GM23338 (cell line): ENCODE results near the gene TCF7L1. TPM values are rescaled to one million over a fixed set of nuclear protein-coding genes. Genes with fewer than 3 reads are reported as not detected.
A peak's percentile ranks its signal among the peaks of the same experiment; 100 is the strongest.

Experiments used
- ATAC-seq: fragments of 200-7000 bp; cut with Tn5 transposase; 3 replicates; pipeline ENCODE4 v1.9.1; 2020
- DNase-seq: peaks from one replicate; pipeline ENCODE4 v3.0.0-alpha.2; 2015; ENCODE audit warnings: low spot score
- H2AFZ ChIP-seq: fragments of 200-600 bp; sonication (generic); 2 replicates; pipeline ENCODE4 v1.8.0; 2016; ENCODE audit warnings: antibody characterized with exemption, mild to moderate bottlenecking, moderate library complexity
- H3F3A ChIP-seq: fragments of 200-600 bp; sonication (generic); replicated peaks from 2 replicates; pipeline ENCODE4 v1.8.0; 2017; ENCODE audit warnings: antibody characterized with exemption, mixed run types, low read depth
- H3K27ac ChIP-seq: fragments of 200-600 bp; sonication (generic); 2 replicates; pipeline ENCODE4 v1.6.1; 2016; ENCODE audit warnings: low read depth
- H3K27me3 ChIP-seq: fragments of 200-600 bp; sonication (generic); 2 replicates; pipeline ENCODE4 v1.8.0; 2016; ENCODE audit warnings: mild to moderate bottlenecking, mixed run types, moderate library complexity; ENCODE audit not compliant: insufficient read depth
- H3K36me3 ChIP-seq: fragments of 200-600 bp; sonication (generic); 2 replicates; pipeline ENCODE4 v1.8.0; 2016; ENCODE audit warnings: mild to moderate bottlenecking; ENCODE audit not compliant: insufficient read depth
- H3K4me1 ChIP-seq: fragments of 200-600 bp; sonication (generic); 2 replicates; pipeline ENCODE4 v1.8.0; 2016; ENCODE audit warnings: mild to moderate bottlenecking, moderate library complexity; ENCODE audit not compliant: insufficient read depth
- H3K4me2 ChIP-seq: fragments of 200-600 bp; sonication (generic); 2 replicates; pipeline ENCODE4 v1.7.1; 2017; ENCODE audit warnings: mixed run types
- H3K4me3 ChIP-seq: fragments of 200-600 bp; sonication (generic); 2 replicates; pipeline ENCODE4 v1.6.1; 2016; ENCODE audit warnings: mixed run types
- H3K79me2 ChIP-seq: fragments of 200-600 bp; sonication (generic); replicated peaks from 2 replicates; pipeline ENCODE4 v1.8.0; 2017; ENCODE audit warnings: mild to moderate bottlenecking; ENCODE audit not compliant: insufficient read depth
- H3K9me2 ChIP-seq: fragments of 200-600 bp; sonication (generic); 2 replicates; pipeline ENCODE4 v1.8.0; 2017; ENCODE audit not compliant: insufficient read depth
- H4K20me1 ChIP-seq: fragments of 200-600 bp; sonication (generic); replicated peaks from 2 replicates; pipeline ENCODE4 v1.8.0; 2017; ENCODE audit warnings: mild to moderate bottlenecking; ENCODE audit not compliant: insufficient read depth
- H3K27ac Mint-ChIP-seq: 2 replicates; pipeline ENCODE4 v1.8.0; 2020; ENCODE audit warnings: inconsistent platforms, mild to moderate bottlenecking, moderate library complexity, mixed read lengths
- H3K27me3 Mint-ChIP-seq: 3 replicates; pipeline ENCODE4 v1.8.0; 2022; ENCODE audit warnings: low read depth, mild to moderate bottlenecking, moderate library complexity, mixed read lengths, inconsistent platforms; ENCODE audit not compliant: insufficient read depth, poor library complexity
- H3K36me3 Mint-ChIP-seq: 3 replicates; pipeline ENCODE4 v1.8.0; 2021; ENCODE audit warnings: low read depth, mild to moderate bottlenecking, inconsistent platforms, moderate library complexity, mixed read lengths
- H3K4me1 Mint-ChIP-seq: 3 replicates; pipeline ENCODE4 v1.8.0; 2020; ENCODE audit warnings: mild to moderate bottlenecking, inconsistent platforms, mixed read lengths
- H3K4me3 Mint-ChIP-seq: 3 replicates; pipeline ENCODE4 v1.8.0; 2021; ENCODE audit warnings: moderate library complexity, mild to moderate bottlenecking, inconsistent platforms, mixed read lengths
- H3K9me3 Mint-ChIP-seq: 3 replicates; pipeline ENCODE4 v1.8.0; 2020; ENCODE audit warnings: moderate library complexity, mild to moderate bottlenecking, inconsistent platforms, mixed read lengths
- CREB1 ChIP-seq: fragments of 250-450 bp; sonication (Bioruptor Pico); IDR thresholded peaks from 2 replicates; pipeline ENCODE4 v1.5.0; 2020; ENCODE audit warnings: low read depth, mild to moderate bottlenecking, moderate library complexity
- CTCF ChIP-seq, 2 experiments: fragments of 200-600 bp in 1 of 2; sonication (generic) in 1 of 2; conservative IDR thresholded peaks; 2 replicates each; pipeline versions ENCODE4 v1.5.1 to v1.6.1; 2016 to 2017; ENCODE audit warnings: antibody characterized with exemption in 2 of 2, low read depth in 2 of 2, mild to moderate bottlenecking in 2 of 2, moderate library complexity in 1 of 2
- EZH2 ChIP-seq: fragments of 200-600 bp; sonication (generic); IDR thresholded peaks from one replicate; pipeline ENCODE4 v1.8.0; 2017; ENCODE audit warnings: antibody characterized with exemption, mild to moderate bottlenecking, low read depth; ENCODE audit not compliant: unreplicated experiment
- JUNB ChIP-seq: IDR thresholded peaks from one replicate; pipeline ENCODE4 v1.6.1; 2016; ENCODE audit warnings: antibody characterized with exemption; ENCODE audit not compliant: unreplicated experiment
- POLR2AphosphoS5 ChIP-seq: IDR thresholded peaks from 2 replicates; pipeline ENCODE4 v1.6.1; 2016; ENCODE audit warnings: antibody characterized with exemption, low read depth
- REST ChIP-seq: IDR thresholded peaks from one replicate; pipeline ENCODE4 v1.6.1; 2018; ENCODE audit warnings: antibody characterized with exemption; ENCODE audit not compliant: unreplicated experiment
- STAT1 ChIP-seq: IDR thresholded peaks from one replicate; pipeline ENCODE4 v1.6.1; 2016; ENCODE audit warnings: antibody characterized with exemption; ENCODE audit not compliant: unreplicated experiment
- ZNF462 ChIP-seq: fragments of 250-450 bp; sonication (Bioruptor Pico); IDR thresholded peaks from 2 replicates; pipeline ENCODE4 v1.5.0; 2020; ENCODE audit warnings: mild to moderate bottlenecking, moderate library complexity
- polyA plus RNA-seq: library from polyadenylated mRNA; unstranded; fragments of >200 nt; fragmentation: Nextera tagmentation; extraction: Ambion mirVana; gene quantifications from 2 replicates; pipeline ENCODE4 v1.2.1, GENCODE V29; 2016
- total RNA-seq: library from RNA; depleted of rRNA; stranded (reverse); fragments of >200 nt; shearing (Covaris generic); gene quantifications from 2 replicates; pipeline ENCODE4 v1.2.3, GENCODE V29; 2014
- TF ChIP-seq, protein P1 (sequence below): IDR thresholded peaks from 2 replicates; pipeline ENCODE4 v1.6.1; 2016; ENCODE audit warnings: antibody characterized with exemption

Gene TCF7L1
- total and polyA plus RNA-seq, 2 experiments from 2014 or later = 47.3 to 101 TPM

GRCh38 chr2:85239102-85239501, 105.9 kb downstream of the TCF7L1 start:
- Histone ChIP-seq H3F3A (peaks cover 23% of the 10 kb centered on the region), H4K20me1 (peaks cover 7% of the 10 kb centered on the region), H3K36me3 (no peaks in the 10 kb centered on the region; the same call in 1 of the 2 replicates), H3K27ac (peak overlapping the region; percentile 14; the same call in 1 of the 2 replicates), H3K4me1 (peaks cover 86% of the 10 kb centered on the region), H3K9me2 (no peaks in the 10 kb centered on the region), H3K4me2 (no peak overlapping the region), H3K27me3 (no peaks in the 10 kb centered on the region), H3K4me3 (no peak overlapping the region), H3K79me2 (peaks cover 92% of the 10 kb centered on the region), H2AFZ (no peak overlapping the region)
- Mint-ChIP-seq H3K4me1 (peaks cover 90% of the 10 kb centered on the region), H3K9me3 (peaks cover 2% of the 10 kb centered on the region; the same call in 1 of the 3 replicates), H3K27ac (peak overlapping the region; percentile 33), H3K4me3 (no peak overlapping the region), H3K27me3 (peaks cover 33% of the 10 kb centered on the region), H3K36me3 (peaks cover 33% of the 10 kb centered on the region)
- no peak for TF ChIP-seq STAT1
- peak; percentile 30 to 45 for TF ChIP-seq CTCF (conservative IDR thresholded peaks at IDR 0.05; ENCODE audit: low read depth in 2 of 2)
- DNase-seq (no peak), ATAC-seq (no peak)

- peaks cover 8% of the 10 kb centered on the region for H4K20me1 ChIP-seq
- H3K79me2 ChIP-seq = peaks cover 92% of the 10 kb centered on the region
- H3K4me2 ChIP-seq = no peak overlapping the region
- Mint-ChIP-seq H3K27ac (peak overlapping the region; percentile 58; the same call in 1 of the 2 replicates), H3K36me3 (peaks cover 33% of the 10 kb centered on the region), H3K4me3 (no peak overlapping the region; the same call in 2 of the 3 replicates), H3K27me3 (peaks cover 39% of the 10 kb centered on the region), H3K4me1 (peaks cover 91% of the 10 kb centered on the region), H3K9me3 (peaks cover 2% of the 10 kb centered on the region; the same call in 1 of the 3 replicates)
- no peaks in the 10 kb centered on the region; the same call in 1 of the 2 replicates for H3K36me3 ChIP-seq
- H3K27ac ChIP-seq = no peak overlapping the region; the same call in 1 of the 2 replicates
- H3K4me3 ChIP-seq = no peak overlapping the region
- H3F3A ChIP-seq = peaks cover 23% of the 10 kb centered on the region
- no peaks in the 10 kb centered on the region for H3K27me3 ChIP-seq
- peaks cover 77% of the 10 kb centered on the region for H3K4me1 ChIP-seq
- no peak for DNase-seq
- no peak for ATAC-seq
- H3K9me2 ChIP-seq = no peaks in the 10 kb centered on the region
- H2AFZ ChIP-seq = no peak overlapping the region
- TF ChIP-seq POLR2AphosphoS5 (no peak), CREB1 (no peak), REST (no peak), STAT1 (no peak), ZNF462 (no peak), EZH2 (no peak), JUNB (no peak)
- TF ChIP-seq, protein P1, sequence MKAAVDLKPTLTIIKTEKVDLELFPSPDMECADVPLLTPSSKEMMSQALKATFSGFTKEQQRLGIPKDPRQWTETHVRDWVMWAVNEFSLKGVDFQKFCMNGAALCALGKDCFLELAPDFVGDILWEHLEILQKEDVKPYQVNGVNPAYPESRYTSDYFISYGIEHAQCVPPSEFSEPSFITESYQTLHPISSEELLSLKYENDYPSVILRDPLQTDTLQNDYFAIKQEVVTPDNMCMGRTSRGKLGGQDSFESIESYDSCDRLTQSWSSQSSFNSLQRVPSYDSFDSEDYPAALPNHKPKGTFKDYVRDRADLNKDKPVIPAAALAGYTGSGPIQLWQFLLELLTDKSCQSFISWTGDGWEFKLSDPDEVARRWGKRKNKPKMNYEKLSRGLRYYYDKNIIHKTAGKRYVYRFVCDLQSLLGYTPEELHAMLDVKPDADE = no peak
Measured at GRCh38 chr2:85240055-85240454, 106.9 kb downstream of the TCF7L1 start.
